ENCODE results near the gene SLC23A2.

Gene SLC23A2

GRCh38 chr20:4805663-4806449, 195.5 kb downstream of the SLC23A2 start:
- Histone ChIP-seq H3K4me3 (ENCODE audit: low read depth, low read length) (no peak overlapping the region), H3K27ac (no peak overlapping the region), H3K27me3 (replicated peaks) (no peaks in the 10 kb centered on the region), H3K36me3 (replicated peaks) (no peaks in the 10 kb centered on the region)
- in situ Hi-C loops (cut with HindIII; ENCODE audit: low pct_ligation_motif_present, low sequenced_read_pairs), result no loop called here
- TF ChIP-seq CTCF (IDR thresholded peaks at IDR 0.05; ENCODE audit: low read depth, low read length, missing control alignments), result no peak
- no peak for DNase-seq

- no peaks in the 10 kb centered on the region for H3K27me3 ChIP-seq (replicated peaks)
- no peaks in the 10 kb centered on the region for H3K36me3 ChIP-seq (replicated peaks)
- in situ Hi-C loops (cut with HindIII; ENCODE audit: low pct_ligation_motif_present, low sequenced_read_pairs), result no loop called here
- no peak for TF ChIP-seq CTCF (IDR thresholded peaks at IDR 0.05; ENCODE audit: low read depth, low read length, missing control alignments)
- H3K27ac ChIP-seq, result no peak overlapping the region
- no peak for DNase-seq
- no peak overlapping the region for H3K4me3 ChIP-seq (ENCODE audit: low read depth, low read length)
These were observed 198.8 kb downstream of the SLC23A2 start for GRCh38 chr20:4802527-4802926.
